K562 (cell line): ENCODE results near the gene LEO1. TPM values are rescaled to one million over a fixed set of nuclear protein-coding genes. Genes with fewer than 3 reads are reported as not detected.

ENCODE experiments used
- BRD4 ChIP-seq: fragments of 200-600 bp; sonication (generic); IDR thresholded peaks from 2 replicates; pipeline ENCODE4 v1.6.1; 2017; ENCODE audit warnings: inconsistent platforms
- CSDE1 ChIP-seq, 2 experiments: fragments of 450-650 bp; IDR thresholded peaks; 2 replicates each; pipeline ENCODE4 v1.6.1; 2016; ENCODE audit warnings: mild to moderate bottlenecking in 1 of 2
- EP300 ChIP-seq: IDR thresholded peaks from 2 replicates; pipeline ENCODE4 v1.6.1; 2012; ENCODE audit warnings: low read length, improper control_type of control experiment
- FIP1L1 ChIP-seq: fragments of 200-400 bp; formaldehyde crosslinking; IDR thresholded peaks from 2 replicates; pipeline ENCODE4 v1.6.1; 2018; ENCODE audit warnings: mild to moderate bottlenecking, low read depth, low read length; ENCODE audit not compliant: poor library complexity, severe bottlenecking
- GABPB2 ChIP-seq: fragments of 250-450 bp; sonication (Bioruptor Pico); conservative IDR thresholded peaks from 2 replicates; pipeline ENCODE4 v1.5.1; 2021; ENCODE audit warnings: mild to moderate bottlenecking
- HDAC2 ChIP-seq: fragments of 450-650 bp; IDR thresholded peaks from 2 replicates; pipeline ENCODE4 v1.6.1; 2016; ENCODE audit warnings: mild to moderate bottlenecking
- KLF16 ChIP-seq: IDR thresholded peaks from 2 replicates; pipeline ENCODE4 v1.6.1; 2016; ENCODE audit warnings: antibody characterized with exemption
- L3MBTL2 ChIP-seq: fragments of 450-650 bp; IDR thresholded peaks from 2 replicates; pipeline ENCODE4 v1.6.1; 2016; ENCODE audit warnings: mild to moderate bottlenecking, moderate library complexity
- NR2C1 ChIP-seq, 2 experiments: fragments of 450-650 bp; IDR thresholded peaks; 2 replicates each; pipeline ENCODE4 v1.6.1; 2017; ENCODE audit warnings: mild to moderate bottlenecking in 2 of 2, antibody characterized with exemption in 1 of 2, inconsistent platforms in 1 of 2, missing compliant biosample characterization in 1 of 2, missing genetic modification characterization in 1 of 2
- NR2F6 ChIP-seq: fragments of 450-650 bp; formaldehyde crosslinking; IDR thresholded peaks from 2 replicates; pipeline ENCODE4 v1.4.0; 2020; ENCODE audit warnings: mild to moderate bottlenecking
- RFX1 ChIP-seq: fragments of 450-650 bp; IDR thresholded peaks from 2 replicates; pipeline ENCODE4 v1.6.1; 2016; ENCODE audit warnings: mild to moderate bottlenecking, moderate library complexity
- SRSF3 ChIP-seq: fragments of 200-400 bp; formaldehyde crosslinking; IDR thresholded peaks from 2 replicates; pipeline ENCODE4 v1.6.1; 2016; ENCODE audit warnings: mild to moderate bottlenecking, low read length, moderate library complexity; ENCODE audit not compliant: insufficient read depth
- ZNF133 ChIP-seq: fragments of 250-450 bp; sonication (Bioruptor Pico); IDR thresholded peaks from 2 replicates; pipeline ENCODE4 v1.4.0; 2020; ENCODE audit warnings: mild to moderate bottlenecking
- polyA plus RNA-seq, 8 experiments: library from polyadenylated mRNA; depleted of rRNA in 4 of 8; stranded (reverse) in 5 of 8; unstranded in 3 of 8; fragments of >200 nt; fragmentation: Nextera tagmentation in 2 of 8; fragmentation: Illumina TruSeq in 1 of 8; extraction: Ambion mirVana in 2 of 8; extraction: Trizol in 1 of 8; gene quantifications; 2 replicates each; pipeline versions ENCODE4 v1.2.1 to v1.2.3, GENCODE V29; 2011 to 2014; ENCODE audit warnings: inconsistent platforms in 1 of 8, missing spikeins in 1 of 8
- total RNA-seq, 7 experiments: library from RNA; depleted of rRNA in 6 of 7; stranded (reverse); fragments of >200 nt in 6 of 7; fragmentation: Illumina TruSeq in 2 of 7; extraction: Trizol in 2 of 7; gene quantifications; 2 replicates each; pipeline versions ENCODE4 v1.2.1 to v1.2.3, GENCODE V29; 2011 to 2021; ENCODE audit warnings: low replicate concordance in 1 of 7
- TF ChIP-seq, protein P1 (sequence below): fragments of 200-800 bp; sonication (Bioruptor generic); IDR thresholded peaks from 2 replicates; pipeline ENCODE4 v1.6.1; 2017; ENCODE audit warnings: missing genetic modification characterization, missing compliant biosample characterization
- TF ChIP-seq, protein P2 (sequence below): fragments of 450-650 bp; IDR thresholded peaks from 2 replicates; pipeline ENCODE4 v1.6.1; 2016; ENCODE audit warnings: mild to moderate bottlenecking
- TF ChIP-seq, protein P3 (sequence below): fragments of 250-450 bp; sonication (Bioruptor Pico); IDR thresholded peaks from 2 replicates; pipeline ENCODE4 v1.9.0; 2021; ENCODE audit warnings: mild to moderate bottlenecking, inconsistent platforms
- TF ChIP-seq, protein P4 (sequence below): fragments of 250-450 bp; sonication (Bioruptor Pico); IDR thresholded peaks from 2 replicates; pipeline ENCODE4 v1.5.0; 2022; ENCODE audit warnings: mild to moderate bottlenecking
- TF ChIP-seq, protein P5 (sequence below): sonication (generic); formaldehyde crosslinking; IDR thresholded peaks from 2 replicates; pipeline ENCODE4 v1.8.0; 2022; ENCODE audit warnings: missing genetic modification reagents, mild to moderate bottlenecking, borderline replicate concordance

LEO1 gene
- total and polyA plus RNA-seq, 9 of the 15 experiments (the other 6 are each of a cell fraction or from before 2014, with no cell fraction given), result 8.4 to 48.3 (median 37.9) TPM

DNA sequence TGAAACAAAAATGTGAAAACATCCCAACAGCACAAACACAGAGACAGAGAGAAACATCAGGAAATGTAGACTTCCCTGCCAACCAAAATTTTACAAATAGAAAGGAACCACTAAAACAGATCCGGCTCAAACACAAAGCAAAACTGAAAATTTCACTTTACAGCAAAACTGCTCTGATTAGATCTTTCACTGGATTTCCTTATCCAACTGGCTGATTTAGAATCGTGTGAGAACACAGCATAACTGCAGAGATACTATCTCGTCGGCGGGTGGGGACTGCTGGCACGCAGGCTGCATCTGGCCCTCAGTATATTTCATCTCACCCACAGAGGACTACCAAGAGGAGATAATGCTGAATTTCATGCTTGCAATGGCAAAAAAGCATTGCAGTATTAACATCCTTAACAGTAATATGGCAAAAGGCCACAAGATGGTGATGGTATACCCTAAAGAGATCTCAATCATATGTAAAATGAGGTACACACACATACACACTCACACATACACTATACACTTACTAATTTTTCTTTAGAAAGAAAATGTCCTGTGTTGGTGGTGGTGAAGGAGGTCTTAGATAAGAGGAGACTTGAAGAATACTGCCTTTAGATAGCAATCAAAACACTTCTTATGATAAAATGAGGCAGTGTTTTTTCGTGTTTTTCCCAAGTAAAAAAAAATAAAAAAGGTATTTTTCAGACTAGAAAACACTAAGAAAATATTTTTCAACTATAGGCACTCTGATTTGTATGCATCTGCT lies 10.6 kb upstream of the LEO1 start (continued):
- no peak for TF ChIP-seq NR2C1 (IDR thresholded peaks at IDR 0.05)
- peak; percentile 26; the same call in 1 of the 2 replicates for TF ChIP-seq NR2C1 (tag; IDR thresholded peaks at IDR 0.05)
- no peak for TF ChIP-seq ZNF133
- TF ChIP-seq, protein P1, sequence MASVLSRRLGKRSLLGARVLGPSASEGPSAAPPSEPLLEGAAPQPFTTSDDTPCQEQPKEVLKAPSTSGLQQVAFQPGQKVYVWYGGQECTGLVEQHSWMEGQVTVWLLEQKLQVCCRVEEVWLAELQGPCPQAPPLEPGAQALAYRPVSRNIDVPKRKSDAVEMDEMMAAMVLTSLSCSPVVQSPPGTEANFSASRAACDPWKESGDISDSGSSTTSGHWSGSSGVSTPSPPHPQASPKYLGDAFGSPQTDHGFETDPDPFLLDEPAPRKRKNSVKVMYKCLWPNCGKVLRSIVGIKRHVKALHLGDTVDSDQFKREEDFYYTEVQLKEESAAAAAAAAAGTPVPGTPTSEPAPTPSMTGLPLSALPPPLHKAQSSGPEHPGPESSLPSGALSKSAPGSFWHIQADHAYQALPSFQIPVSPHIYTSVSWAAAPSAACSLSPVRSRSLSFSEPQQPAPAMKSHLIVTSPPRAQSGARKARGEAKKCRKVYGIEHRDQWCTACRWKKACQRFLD (CRISPR knock-in tag), result no peak
- TF ChIP-seq GABPB2 (CRISPR knock-in tag), result no peak
- TF ChIP-seq HDAC2, result 0 out of 2 replicates have a peak, but pooled peaks have one; percentile 32
- no peak for TF ChIP-seq FIP1L1
- TF ChIP-seq, protein P2, sequence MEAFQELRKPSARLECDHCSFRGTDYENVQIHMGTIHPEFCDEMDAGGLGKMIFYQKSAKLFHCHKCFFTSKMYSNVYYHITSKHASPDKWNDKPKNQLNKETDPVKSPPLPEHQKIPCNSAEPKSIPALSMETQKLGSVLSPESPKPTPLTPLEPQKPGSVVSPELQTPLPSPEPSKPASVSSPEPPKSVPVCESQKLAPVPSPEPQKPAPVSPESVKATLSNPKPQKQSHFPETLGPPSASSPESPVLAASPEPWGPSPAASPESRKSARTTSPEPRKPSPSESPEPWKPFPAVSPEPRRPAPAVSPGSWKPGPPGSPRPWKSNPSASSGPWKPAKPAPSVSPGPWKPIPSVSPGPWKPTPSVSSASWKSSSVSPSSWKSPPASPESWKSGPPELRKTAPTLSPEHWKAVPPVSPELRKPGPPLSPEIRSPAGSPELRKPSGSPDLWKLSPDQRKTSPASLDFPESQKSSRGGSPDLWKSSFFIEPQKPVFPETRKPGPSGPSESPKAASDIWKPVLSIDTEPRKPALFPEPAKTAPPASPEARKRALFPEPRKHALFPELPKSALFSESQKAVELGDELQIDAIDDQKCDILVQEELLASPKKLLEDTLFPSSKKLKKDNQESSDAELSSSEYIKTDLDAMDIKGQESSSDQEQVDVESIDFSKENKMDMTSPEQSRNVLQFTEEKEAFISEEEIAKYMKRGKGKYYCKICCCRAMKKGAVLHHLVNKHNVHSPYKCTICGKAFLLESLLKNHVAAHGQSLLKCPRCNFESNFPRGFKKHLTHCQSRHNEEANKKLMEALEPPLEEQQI, result 0 out of 2 replicates have a peak, but pooled peaks have one; percentile 29
- TF ChIP-seq, protein P3, sequence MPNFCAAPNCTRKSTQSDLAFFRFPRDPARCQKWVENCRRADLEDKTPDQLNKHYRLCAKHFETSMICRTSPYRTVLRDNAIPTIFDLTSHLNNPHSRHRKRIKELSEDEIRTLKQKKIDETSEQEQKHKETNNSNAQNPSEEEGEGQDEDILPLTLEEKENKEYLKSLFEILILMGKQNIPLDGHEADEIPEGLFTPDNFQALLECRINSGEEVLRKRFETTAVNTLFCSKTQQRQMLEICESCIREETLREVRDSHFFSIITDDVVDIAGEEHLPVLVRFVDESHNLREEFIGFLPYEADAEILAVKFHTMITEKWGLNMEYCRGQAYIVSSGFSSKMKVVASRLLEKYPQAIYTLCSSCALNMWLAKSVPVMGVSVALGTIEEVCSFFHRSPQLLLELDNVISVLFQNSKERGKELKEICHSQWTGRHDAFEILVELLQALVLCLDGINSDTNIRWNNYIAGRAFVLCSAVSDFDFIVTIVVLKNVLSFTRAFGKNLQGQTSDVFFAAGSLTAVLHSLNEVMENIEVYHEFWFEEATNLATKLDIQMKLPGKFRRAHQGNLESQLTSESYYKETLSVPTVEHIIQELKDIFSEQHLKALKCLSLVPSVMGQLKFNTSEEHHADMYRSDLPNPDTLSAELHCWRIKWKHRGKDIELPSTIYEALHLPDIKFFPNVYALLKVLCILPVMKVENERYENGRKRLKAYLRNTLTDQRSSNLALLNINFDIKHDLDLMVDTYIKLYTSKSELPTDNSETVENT (CRISPR knock-in tag), result no peak
- no peak for TF ChIP-seq RFX1
- no peak; the same call in 1 of the 2 replicates for TF ChIP-seq L3MBTL2
- peak; percentile 64 for TF ChIP-seq EP300
- no peak for TF ChIP-seq NR2F6
- no peak for TF ChIP-seq CSDE1 (IDR thresholded peaks at IDR 0.05)
- TF ChIP-seq, protein P4, sequence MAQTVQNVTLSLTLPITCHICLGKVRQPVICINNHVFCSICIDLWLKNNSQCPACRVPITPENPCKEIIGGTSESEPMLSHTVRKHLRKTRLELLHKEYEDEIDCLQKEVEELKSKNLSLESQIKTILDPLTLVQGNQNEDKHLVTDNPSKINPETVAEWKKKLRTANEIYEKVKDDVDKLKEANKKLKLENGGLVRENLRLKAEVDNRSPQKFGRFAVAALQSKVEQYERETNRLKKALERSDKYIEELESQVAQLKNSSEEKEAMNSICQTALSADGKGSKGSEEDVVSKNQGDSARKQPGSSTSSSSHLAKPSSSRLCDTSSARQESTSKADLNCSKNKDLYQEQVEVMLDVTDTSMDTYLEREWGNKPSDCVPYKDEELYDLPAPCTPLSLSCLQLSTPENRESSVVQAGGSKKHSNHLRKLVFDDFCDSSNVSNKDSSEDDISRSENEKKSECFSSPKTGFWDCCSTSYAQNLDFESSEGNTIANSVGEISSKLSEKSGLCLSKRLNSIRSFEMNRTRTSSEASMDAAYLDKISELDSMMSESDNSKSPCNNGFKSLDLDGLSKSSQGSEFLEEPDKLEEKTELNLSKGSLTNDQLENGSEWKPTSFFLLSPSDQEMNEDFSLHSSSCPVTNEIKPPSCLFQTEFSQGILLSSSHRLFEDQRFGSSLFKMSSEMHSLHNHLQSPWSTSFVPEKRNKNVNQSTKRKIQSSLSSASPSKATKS (CRISPR knock-in tag), result no peak
- TF ChIP-seq KLF16, result no peak
- TF ChIP-seq SRSF3, result no peak
- TF ChIP-seq, protein P5, sequence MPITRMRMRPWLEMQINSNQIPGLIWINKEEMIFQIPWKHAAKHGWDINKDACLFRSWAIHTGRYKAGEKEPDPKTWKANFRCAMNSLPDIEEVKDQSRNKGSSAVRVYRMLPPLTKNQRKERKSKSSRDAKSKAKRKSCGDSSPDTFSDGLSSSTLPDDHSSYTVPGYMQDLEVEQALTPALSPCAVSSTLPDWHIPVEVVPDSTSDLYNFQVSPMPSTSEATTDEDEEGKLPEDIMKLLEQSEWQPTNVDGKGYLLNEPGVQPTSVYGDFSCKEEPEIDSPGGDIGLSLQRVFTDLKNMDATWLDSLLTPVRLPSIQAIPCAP, result no peak
- no peak for TF ChIP-seq BRD4
